WTC11 (cell line): ENCODE data around the gene CCM2L.

Source experiments
- CREB1 ChIP-seq: sonication (generic); formaldehyde crosslinking; IDR thresholded peaks from 2 replicates; pipeline ENCODE4 v1.8.0; 2023; ENCODE audit warnings: mild to moderate bottlenecking, missing genetic modification reagents
- CREM ChIP-seq: sonication (generic); formaldehyde crosslinking; IDR thresholded peaks from 2 replicates; pipeline ENCODE4 v1.8.1; 2022; ENCODE audit warnings: mild to moderate bottlenecking, missing genetic modification reagents, moderate library complexity
- ESRRA ChIP-seq: sonication (generic); formaldehyde crosslinking; IDR thresholded peaks from 2 replicates; pipeline ENCODE4 v1.8.1; 2022; ENCODE audit warnings: mild to moderate bottlenecking, missing genetic modification reagents, borderline replicate concordance
- FOXJ3 ChIP-seq: sonication (generic); formaldehyde crosslinking; IDR thresholded peaks from 2 replicates; pipeline ENCODE4 v1.9.0; 2021; ENCODE audit warnings: missing genetic modification reagents, mild to moderate bottlenecking, borderline replicate concordance
- FOXP1 ChIP-seq: sonication (generic); formaldehyde crosslinking; IDR thresholded peaks from 2 replicates; pipeline ENCODE4 v1.8.0; 2022; ENCODE audit warnings: missing genetic modification reagents, mild to moderate bottlenecking, moderate library complexity, borderline replicate concordance
- SMAD3 ChIP-seq: sonication (generic); formaldehyde crosslinking; IDR thresholded peaks from 2 replicates; pipeline ENCODE4 v1.8.0; 2022; ENCODE audit warnings: missing genetic modification reagents, mild to moderate bottlenecking, borderline replicate concordance
- TF ChIP-seq, protein P1 (sequence below): fragments of 200-600 bp; IDR thresholded peaks from 2 replicates; pipeline ENCODE4 v1.8.0; 2022; ENCODE audit warnings: antibody characterized with exemption
- TF ChIP-seq, protein P2 (sequence below): sonication (generic); formaldehyde crosslinking; conservative IDR thresholded peaks from 2 replicates; pipeline ENCODE4 v1.8.1; 2022; ENCODE audit warnings: mild to moderate bottlenecking, missing genetic modification reagents
- TF ChIP-seq, protein P3 (sequence below): sonication (generic); formaldehyde crosslinking; IDR thresholded peaks from 2 replicates; pipeline ENCODE4 v1.8.0; 2022; ENCODE audit warnings: mild to moderate bottlenecking, missing genetic modification reagents
- TF ChIP-seq, protein P4 (sequence below): sonication (generic); formaldehyde crosslinking; IDR thresholded peaks from 2 replicates; pipeline ENCODE4 v1.8.0; 2022; ENCODE audit warnings: mild to moderate bottlenecking, missing genetic modification reagents

DNA sequence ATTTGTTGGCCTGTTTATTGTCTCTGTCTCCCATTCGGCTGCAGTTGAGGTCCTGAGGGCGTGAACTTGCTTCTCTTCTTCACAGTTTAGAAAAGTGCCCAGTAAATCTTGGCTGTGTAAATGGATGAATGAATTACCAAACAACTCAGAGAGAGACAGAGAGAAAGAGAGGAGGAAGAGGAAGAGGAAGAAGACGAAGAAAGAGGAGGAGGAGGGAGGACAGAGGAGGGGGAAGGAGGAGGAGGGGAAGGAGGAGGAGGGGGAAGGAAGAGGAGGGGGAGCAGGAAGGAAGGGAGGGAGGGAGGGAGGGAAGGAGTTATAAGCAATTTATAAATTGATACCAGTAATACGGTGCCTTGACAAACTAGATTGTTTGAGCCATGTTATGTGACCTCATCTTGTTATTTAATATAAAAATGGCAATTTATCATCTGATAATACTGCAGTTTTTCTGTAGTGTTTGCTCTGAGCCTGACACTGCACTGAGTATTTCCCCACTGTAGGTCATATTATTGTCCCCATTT is 60.5 kb downstream of the CCM2L start:
- TF ChIP-seq, protein P1, sequence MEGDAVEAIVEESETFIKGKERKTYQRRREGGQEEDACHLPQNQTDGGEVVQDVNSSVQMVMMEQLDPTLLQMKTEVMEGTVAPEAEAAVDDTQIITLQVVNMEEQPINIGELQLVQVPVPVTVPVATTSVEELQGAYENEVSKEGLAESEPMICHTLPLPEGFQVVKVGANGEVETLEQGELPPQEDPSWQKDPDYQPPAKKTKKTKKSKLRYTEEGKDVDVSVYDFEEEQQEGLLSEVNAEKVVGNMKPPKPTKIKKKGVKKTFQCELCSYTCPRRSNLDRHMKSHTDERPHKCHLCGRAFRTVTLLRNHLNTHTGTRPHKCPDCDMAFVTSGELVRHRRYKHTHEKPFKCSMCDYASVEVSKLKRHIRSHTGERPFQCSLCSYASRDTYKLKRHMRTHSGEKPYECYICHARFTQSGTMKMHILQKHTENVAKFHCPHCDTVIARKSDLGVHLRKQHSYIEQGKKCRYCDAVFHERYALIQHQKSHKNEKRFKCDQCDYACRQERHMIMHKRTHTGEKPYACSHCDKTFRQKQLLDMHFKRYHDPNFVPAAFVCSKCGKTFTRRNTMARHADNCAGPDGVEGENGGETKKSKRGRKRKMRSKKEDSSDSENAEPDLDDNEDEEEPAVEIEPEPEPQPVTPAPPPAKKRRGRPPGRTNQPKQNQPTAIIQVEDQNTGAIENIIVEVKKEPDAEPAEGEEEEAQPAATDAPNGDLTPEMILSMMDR = no peak
- TF ChIP-seq FOXP1 = no peak
- TF ChIP-seq FOXJ3 (CRISPR knock-in tag) = no peak
- no peak for TF ChIP-seq SMAD3
- TF ChIP-seq, protein P2, sequence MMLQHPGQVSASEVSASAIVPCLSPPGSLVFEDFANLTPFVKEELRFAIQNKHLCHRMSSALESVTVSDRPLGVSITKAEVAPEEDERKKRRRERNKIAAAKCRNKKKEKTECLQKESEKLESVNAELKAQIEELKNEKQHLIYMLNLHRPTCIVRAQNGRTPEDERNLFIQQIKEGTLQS (CRISPR knock-in tag) = no peak
- TF ChIP-seq CREM (CRISPR knock-in tag) = no peak
- TF ChIP-seq CREB1 (CRISPR knock-in tag) = no peak
- no peak for TF ChIP-seq ESRRA
- TF ChIP-seq, protein P3, sequence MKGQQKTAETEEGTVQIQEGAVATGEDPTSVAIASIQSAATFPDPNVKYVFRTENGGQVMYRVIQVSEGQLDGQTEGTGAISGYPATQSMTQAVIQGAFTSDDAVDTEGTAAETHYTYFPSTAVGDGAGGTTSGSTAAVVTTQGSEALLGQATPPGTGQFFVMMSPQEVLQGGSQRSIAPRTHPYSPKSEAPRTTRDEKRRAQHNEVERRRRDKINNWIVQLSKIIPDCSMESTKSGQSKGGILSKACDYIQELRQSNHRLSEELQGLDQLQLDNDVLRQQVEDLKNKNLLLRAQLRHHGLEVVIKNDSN (CRISPR knock-in tag) = no peak
- TF ChIP-seq, protein P4, sequence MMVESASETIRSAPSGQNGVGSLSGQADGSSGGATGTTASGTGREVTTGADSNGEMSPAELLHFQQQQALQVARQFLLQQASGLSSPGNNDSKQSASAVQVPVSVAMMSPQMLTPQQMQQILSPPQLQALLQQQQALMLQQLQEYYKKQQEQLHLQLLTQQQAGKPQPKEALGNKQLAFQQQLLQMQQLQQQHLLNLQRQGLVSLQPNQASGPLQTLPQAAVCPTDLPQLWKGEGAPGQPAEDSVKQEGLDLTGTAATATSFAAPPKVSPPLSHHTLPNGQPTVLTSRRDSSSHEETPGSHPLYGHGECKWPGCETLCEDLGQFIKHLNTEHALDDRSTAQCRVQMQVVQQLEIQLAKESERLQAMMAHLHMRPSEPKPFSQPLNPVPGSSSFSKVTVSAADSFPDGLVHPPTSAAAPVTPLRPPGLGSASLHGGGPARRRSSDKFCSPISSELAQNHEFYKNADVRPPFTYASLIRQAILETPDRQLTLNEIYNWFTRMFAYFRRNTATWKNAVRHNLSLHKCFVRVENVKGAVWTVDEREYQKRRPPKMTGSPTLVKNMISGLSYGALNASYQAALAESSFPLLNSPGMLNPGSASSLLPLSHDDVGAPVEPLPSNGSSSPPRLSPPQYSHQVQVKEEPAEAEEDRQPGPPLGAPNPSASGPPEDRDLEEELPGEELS (CRISPR knock-in tag) = no peak
